Nephron (organoid): ENCODE measurements around the gene CTR9.

Experiments used
- H3K27ac Mint-ChIP-seq, 3 experiments: 2 replicates each; pipeline ENCODE4 v1.8.0; 2020; ENCODE audit warnings: mixed read lengths in 3 of 3, mild to moderate bottlenecking in 2 of 3, moderate library complexity in 1 of 3
- H3K27me3 Mint-ChIP-seq: 2 replicates; pipeline ENCODE4 v1.8.0; 2021; ENCODE audit warnings: low read depth, mild to moderate bottlenecking, moderate library complexity, mixed read lengths
- H3K36me3 Mint-ChIP-seq: 2 replicates; pipeline ENCODE4 v1.8.0; 2020; ENCODE audit warnings: low read depth, mixed read lengths
- H3K4me1 Mint-ChIP-seq: 2 replicates; pipeline ENCODE4 v1.8.0; 2020; ENCODE audit warnings: mixed read lengths
- H3K4me3 Mint-ChIP-seq, 3 experiments: 2 replicates each; pipeline ENCODE4 v1.8.0; 2020; ENCODE audit warnings: mild to moderate bottlenecking in 3 of 3, mixed read lengths in 3 of 3, moderate library complexity in 2 of 3
- H3K9me3 Mint-ChIP-seq: 2 replicates; pipeline ENCODE4 v1.8.0; 2020; ENCODE audit warnings: mixed read lengths
- TF ChIP-seq, protein P1 (sequence below), 3 experiments: fragments of 200-600 bp; sonication (generic); IDR thresholded peaks; one replicate each; pipeline ENCODE4 v1.5.0; 2021; ENCODE audit warnings: antibody characterized with exemption in 3 of 3; ENCODE audit not compliant: unreplicated experiment in 3 of 3

Gene CTR9

GRCh38 chr11:10786451-10786850 is 35.4 kb downstream of the CTR9 start:
- TF ChIP-seq, protein P1, sequence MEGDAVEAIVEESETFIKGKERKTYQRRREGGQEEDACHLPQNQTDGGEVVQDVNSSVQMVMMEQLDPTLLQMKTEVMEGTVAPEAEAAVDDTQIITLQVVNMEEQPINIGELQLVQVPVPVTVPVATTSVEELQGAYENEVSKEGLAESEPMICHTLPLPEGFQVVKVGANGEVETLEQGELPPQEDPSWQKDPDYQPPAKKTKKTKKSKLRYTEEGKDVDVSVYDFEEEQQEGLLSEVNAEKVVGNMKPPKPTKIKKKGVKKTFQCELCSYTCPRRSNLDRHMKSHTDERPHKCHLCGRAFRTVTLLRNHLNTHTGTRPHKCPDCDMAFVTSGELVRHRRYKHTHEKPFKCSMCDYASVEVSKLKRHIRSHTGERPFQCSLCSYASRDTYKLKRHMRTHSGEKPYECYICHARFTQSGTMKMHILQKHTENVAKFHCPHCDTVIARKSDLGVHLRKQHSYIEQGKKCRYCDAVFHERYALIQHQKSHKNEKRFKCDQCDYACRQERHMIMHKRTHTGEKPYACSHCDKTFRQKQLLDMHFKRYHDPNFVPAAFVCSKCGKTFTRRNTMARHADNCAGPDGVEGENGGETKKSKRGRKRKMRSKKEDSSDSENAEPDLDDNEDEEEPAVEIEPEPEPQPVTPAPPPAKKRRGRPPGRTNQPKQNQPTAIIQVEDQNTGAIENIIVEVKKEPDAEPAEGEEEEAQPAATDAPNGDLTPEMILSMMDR (IDR thresholded peaks at IDR 0.05; ENCODE audit: unreplicated experiment in 3 of 3): no peak
- Mint-ChIP-seq H3K36me3 (no peaks in the 10 kb centered on the region), H3K27ac (no peak overlapping the region), H3K27me3 (peaks cover 5% of the 10 kb centered on the region), H3K9me3 (no peaks in the 10 kb centered on the region), H3K4me1 (peaks cover 23% of the 10 kb centered on the region), H3K4me3 (no peak overlapping the region)

DNA sequence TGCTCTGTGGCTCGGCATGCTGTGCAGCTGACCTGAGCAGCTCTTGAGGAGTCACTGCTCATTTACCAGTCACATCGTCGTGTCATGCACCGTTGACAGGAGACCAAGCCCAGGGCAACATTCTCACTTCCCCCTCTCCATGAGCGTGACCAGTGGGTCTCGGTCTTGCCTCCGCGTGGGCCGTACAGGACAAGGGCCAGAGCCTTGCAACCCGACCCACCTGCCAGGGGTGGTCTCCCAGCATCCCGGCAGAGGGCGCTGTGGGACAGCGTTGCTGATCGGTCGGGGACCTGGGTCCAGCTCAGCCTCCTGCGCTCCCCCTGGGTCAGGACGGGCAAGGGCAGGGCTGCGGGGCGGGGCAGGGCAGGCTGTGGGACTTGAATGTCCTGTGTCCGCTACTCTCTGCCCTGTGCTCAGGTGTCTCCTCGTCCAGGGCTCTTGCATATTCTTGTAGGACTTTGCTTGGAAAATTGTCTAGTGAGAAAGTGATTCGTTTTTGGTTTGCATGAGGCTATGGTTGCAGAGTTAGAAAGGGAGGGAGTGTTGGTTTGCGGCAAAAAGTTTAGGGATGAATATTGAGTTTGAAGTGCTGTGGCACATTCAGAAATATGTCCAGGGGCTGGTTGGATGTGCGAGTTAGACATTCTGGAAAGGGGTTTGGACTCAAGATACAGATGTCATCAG is 41.5 kb downstream of the CTR9 start:
- Mint-ChIP-seq H3K4me1 (peaks cover 3% of the 10 kb centered on the region), H3K36me3 (peaks cover 28% of the 10 kb centered on the region), H3K9me3 (no peaks in the 10 kb centered on the region), H3K27me3 (peaks cover 5% of the 10 kb centered on the region), H3K4me3 (no peak overlapping the region), H3K27ac (no peak overlapping the region)
- TF ChIP-seq, protein P1 (IDR thresholded peaks at IDR 0.05; ENCODE audit: unreplicated experiment in 3 of 3): peak; percentile 77 to 90 (median 79)

DNA sequence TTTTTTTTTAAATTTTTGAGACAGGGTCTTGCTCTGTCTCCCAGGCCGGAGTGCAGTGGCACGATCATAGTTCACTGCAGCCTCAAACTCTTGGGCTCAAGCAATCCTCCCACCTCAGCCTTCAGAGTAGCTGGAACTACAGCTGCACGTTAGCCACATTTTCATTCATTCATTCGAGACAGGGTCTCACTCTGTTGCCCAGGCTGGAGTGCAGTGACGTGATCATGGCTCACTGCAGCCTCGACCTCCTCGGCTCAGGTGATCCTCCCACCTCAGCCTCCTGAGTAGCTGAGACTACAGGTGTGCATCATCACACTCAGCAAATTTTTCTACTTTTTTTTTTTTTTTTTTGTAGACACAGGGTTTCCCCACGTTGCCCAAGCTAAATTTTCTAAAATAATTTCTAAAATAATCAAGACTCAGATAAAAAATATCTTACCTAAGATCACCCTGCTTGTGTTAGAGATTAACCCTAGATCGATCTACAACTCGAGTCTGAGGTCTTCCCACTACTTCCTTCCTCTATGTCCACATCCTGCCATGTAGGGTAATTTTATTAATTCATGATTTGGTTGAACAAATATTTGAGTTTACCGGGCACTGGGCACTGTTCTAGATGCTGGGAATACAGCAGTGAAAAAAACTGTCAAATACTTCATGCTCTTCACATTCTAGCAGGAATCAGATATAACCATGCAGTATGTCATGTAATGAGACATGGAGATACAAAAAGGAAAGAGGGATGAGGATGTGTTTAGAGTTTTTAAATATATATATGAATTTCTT is 42.6 kb downstream of the CTR9 start:
- H3K9me3 Mint-ChIP-seq: no peaks in the 10 kb centered on the region
- H3K36me3 Mint-ChIP-seq: peaks cover 39% of the 10 kb centered on the region
- no peak overlapping the region for H3K4me3 Mint-ChIP-seq
- TF ChIP-seq, protein P1 (IDR thresholded peaks at IDR 0.05; ENCODE audit: unreplicated experiment in 3 of 3): no peak
- peaks cover 5% of the 10 kb centered on the region for H3K27me3 Mint-ChIP-seq
- H3K27ac Mint-ChIP-seq: no peak overlapping the region
- H3K4me1 Mint-ChIP-seq: peaks cover 3% of the 10 kb centered on the region

- Mint-ChIP-seq H3K27ac (no peak overlapping the region), H3K9me3 (no peaks in the 10 kb centered on the region), H3K27me3 (no peaks in the 10 kb centered on the region), H3K4me1 (peaks cover 20% of the 10 kb centered on the region), H3K36me3 (peaks cover 64% of the 10 kb centered on the region), H3K4me3 (no peak overlapping the region)
- TF ChIP-seq, protein P1 (IDR thresholded peaks at IDR 0.05; ENCODE audit: unreplicated experiment in 3 of 3): no peak
Measured at GRCh38 chr11:10796191-10796590, 45.1 kb downstream of the CTR9 start.

- TF ChIP-seq, protein P1 (IDR thresholded peaks at IDR 0.05; ENCODE audit: unreplicated experiment in 3 of 3): no peak
Measured at GRCh38 chr11:10797001-10797400, 46.0 kb downstream of the CTR9 start.

More at GRCh38 chr11:10797001-10797400, 46.0 kb downstream of the CTR9 start:
- Mint-ChIP-seq H3K9me3 (no peaks in the 10 kb centered on the region), H3K4me1 (peaks cover 27% of the 10 kb centered on the region), H3K27me3 (no peaks in the 10 kb centered on the region), H3K36me3 (peaks cover 72% of the 10 kb centered on the region), H3K4me3 (no peak overlapping the region), H3K27ac (no peak overlapping the region)
